ENCODE measurements around the gene LCE7A.

Gene LCE7A

GRCh38 chr1:152859696-152860095 lies at the start of gene LCE7A:
Gene LCE7A, plus strand, starts transcription at chr1:152859996. Its CDS starts 702 bp downstream, at chr1:152860698.
- no peak for DNase-seq

- no peak for DNase-seq
These were observed 48.7 kb upstream of the LCE7A start for GRCh38 chr1:152811050-152811449.

- no peak for DNase-seq
These were observed 48.1 kb upstream of the LCE7A start, which contains the start of gene LCE1B for GRCh38 chr1:152811671-152812070. Gene LCE1B, plus strand, starts transcription at chr1:152811971. Its CDS starts 476 bp downstream, at chr1:152812447.

GRCh38 chr1:152817309-152817708 lies 42.5 kb upstream of the LCE7A start:
- no peak for DNase-seq

- DNase-seq: no peak
These were observed 36.5 kb upstream of the LCE7A start for GRCh38 chr1:152823294-152823693.

- no peak for DNase-seq
These were observed 34.8 kb upstream of the LCE7A start for GRCh38 chr1:152824964-152825363.

- no peak for DNase-seq
These were observed 32.6 kb upstream of the LCE7A start, which contains the start of gene LCE1A for GRCh38 chr1:152827173-152827572. Gene LCE1A, plus strand, starts transcription at chr1:152827473. Its CDS starts 0 bp downstream, at chr1:152827473.

GRCh38 chr1:152836870-152837269 lies 22.9 kb upstream of the LCE7A start:
- DNase-seq: no peak

- DNase-seq: no peak
These were observed 17.2 kb upstream of the LCE7A start, which contains the start of gene LCE6A for GRCh38 chr1:152842556-152842955. Gene LCE6A, plus strand, starts transcription at chr1:152842856. Its CDS starts 665 bp downstream, at chr1:152843521.

- no peak for DNase-seq
These were observed 4.1 kb upstream of the LCE7A start for GRCh38 chr1:152855661-152856060.

GRCh38 chr1:152858062-152858461 lies 1.7 kb upstream of the LCE7A start:
- no peak for DNase-seq

- DNase-seq: no peak
These were observed 333 bp downstream of the LCE7A start for GRCh38 chr1:152860129-152860528.

GRCh38 chr1:152861374-152861773 lies 1.6 kb downstream of the LCE7A start:
- DNase-seq: no peak

GRCh38 chr1:152864443-152864842 lies 4.6 kb downstream of the LCE7A start:
- DNase-seq: no peak

- DNase-seq: no peak
These were observed 6.5 kb downstream of the LCE7A start for GRCh38 chr1:152866321-152866720.

GRCh38 chr1:152869808-152870419 lies 10.1 kb downstream of the LCE7A start:
- no peak for DNase-seq

- no peak for DNase-seq
These were observed 11.3 kb downstream of the LCE7A start for GRCh38 chr1:152870831-152871730.

- DNase-seq: no peak
These were observed 11.9 kb downstream of the LCE7A start for GRCh38 chr1:152871731-152872126.

GRCh38 chr1:152873495-152873894 lies 13.7 kb downstream of the LCE7A start:
- no peak for DNase-seq

- DNase-seq: no peak
These were observed 17.0 kb downstream of the LCE7A start for GRCh38 chr1:152876827-152877226.

- no peak for DNase-seq
These were observed 18.2 kb downstream of the LCE7A start, which contains the start of gene SMCP for GRCh38 chr1:152878042-152878441. Gene SMCP, plus strand, starts transcription at chr1:152878322. Its CDS starts 6,101 bp downstream, at chr1:152884423.

GRCh38 chr1:152879559-152880198 lies 19.9 kb downstream of the LCE7A start:
- DNase-seq: no peak

GRCh38 chr1:152880316-152880715 lies 20.5 kb downstream of the LCE7A start:
- DNase-seq: no peak

Measured in NCI-H2227 treated with DMSO at 0.1 percent for 48 hours (cell line).